Pulmonary artery endothelial cell (primary cell): ENCODE measurements around the gene INA. TPM values are rescaled to one million over a fixed set of nuclear protein-coding genes. Genes with fewer than 3 reads are reported as not detected.

Experiments used
- total RNA-seq: library from RNA; depleted of rRNA; stranded (reverse); fragments of >200 nt; gene quantifications from 2 replicates; pipeline ENCODE4 v1.2.3, GENCODE V29; 2014

The INA gene
- total RNA-seq, 1 donor from 2014 or later = 0.13 TPM

Other genes with a start within 250 kb of the INA start
- gene NT5C2, start 83.9 kb upstream of the INA start, total RNA-seq = 43.3 and 55.1 TPM in 2 replicates
- 0.07 and 0.13 TPM in 2 replicates for gene RPEL1, start 31.3 kb upstream of the INA start, total RNA-seq
- 13.3 and 14.9 TPM in 2 replicates for gene PCGF6, start 74.0 kb downstream of the INA start, total RNA-seq
- gene TAF5, start 90.8 kb downstream of the INA start, total RNA-seq = 4.7 and 10.5 TPM in 2 replicates
- gene ATP5MK, start 119.3 kb downstream of the INA start, total RNA-seq = 158 and 197 TPM in 2 replicates
- 53.0 and 75.7 TPM in 2 replicates for gene PDCD11, start 119.5 kb downstream of the INA start, total RNA-seq
- gene CALHM2, start 175.2 kb downstream of the INA start, total RNA-seq = 9.6 and 15.7 TPM in 2 replicates
- not detected in 2 replicates for gene CALHM1, start 181.8 kb downstream of the INA start, total RNA-seq
- not detected in 2 replicates for gene CALHM3, start 202.1 kb downstream of the INA start, total RNA-seq
- 0.11 and 0.20 TPM in 2 replicates for gene NEURL1, start 216.6 kb downstream of the INA start, total RNA-seq